ENCODE results near the gene SHC3.

The SHC3 gene

DNA sequence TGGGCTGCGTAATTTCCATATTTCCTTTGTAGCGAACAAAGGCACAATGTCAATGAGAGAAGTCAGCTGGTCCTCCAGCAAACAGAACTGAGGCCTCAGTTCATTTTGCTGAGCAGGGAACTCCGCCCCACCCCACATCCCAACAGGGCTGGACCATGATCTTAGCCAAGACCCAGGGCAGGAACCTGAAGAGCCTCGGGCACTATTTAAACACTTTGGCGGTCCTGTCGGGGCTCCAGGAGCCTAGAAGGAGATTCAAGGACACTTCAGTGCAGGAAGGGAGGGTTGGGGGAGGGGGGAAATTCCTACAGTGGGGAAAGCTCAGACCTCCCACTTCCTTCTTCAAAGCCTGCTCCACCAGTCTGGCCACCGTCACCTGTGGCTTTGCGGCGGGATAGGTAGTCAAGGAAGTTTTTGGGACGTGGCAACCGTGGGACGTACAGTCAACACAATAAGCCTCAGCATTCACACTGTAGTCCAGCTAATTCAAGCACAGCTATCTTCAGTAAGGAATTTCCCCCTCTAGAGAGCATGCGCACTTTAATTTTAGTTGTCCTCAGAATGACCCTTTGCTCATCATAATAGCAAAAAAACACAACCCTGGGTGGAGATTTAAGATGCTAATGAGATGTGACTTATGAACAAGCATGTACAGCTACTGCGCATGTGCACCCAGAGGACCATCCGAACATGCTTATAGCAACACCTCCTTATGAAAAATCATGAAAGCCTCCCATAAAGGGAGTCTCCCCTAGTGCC is 156.4 kb downstream of the SHC3 start:
- peak; percentile 80 for DNase-seq (ENCODE audit: low read depth)

DNA sequence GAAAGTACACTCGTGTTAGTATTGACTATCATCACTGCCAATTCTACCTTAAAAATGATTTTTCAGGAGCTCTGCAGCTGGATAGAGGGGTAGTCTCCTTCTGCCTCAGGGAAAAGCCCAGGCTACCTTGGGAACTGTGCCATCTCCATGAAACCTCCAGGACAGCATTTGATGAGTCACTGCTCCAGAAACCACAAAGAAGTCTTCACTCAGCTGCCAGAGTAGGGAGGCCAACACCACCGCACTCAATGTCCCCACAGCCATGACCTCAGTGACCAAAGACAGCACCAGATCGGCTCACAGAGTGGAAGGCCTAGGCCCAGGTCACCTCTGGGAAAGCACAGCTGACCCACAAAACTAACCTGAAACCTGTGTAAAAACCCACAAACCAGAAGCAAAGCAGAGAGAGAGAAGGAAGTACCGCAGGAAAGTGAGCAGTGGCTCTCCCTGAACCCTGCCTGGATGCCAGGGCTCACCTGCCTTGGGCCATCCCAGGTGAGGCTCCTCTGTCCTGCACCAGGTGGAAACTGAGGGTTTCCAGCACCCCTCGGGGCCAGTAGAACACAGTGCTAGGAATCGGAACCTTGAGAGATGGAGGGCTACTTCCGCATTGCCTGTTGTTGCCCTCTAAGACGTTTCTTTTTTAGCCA is 157.3 kb downstream of the SHC3 start:
- DNase-seq (ENCODE audit: low read depth) = peak; percentile 62

DNA sequence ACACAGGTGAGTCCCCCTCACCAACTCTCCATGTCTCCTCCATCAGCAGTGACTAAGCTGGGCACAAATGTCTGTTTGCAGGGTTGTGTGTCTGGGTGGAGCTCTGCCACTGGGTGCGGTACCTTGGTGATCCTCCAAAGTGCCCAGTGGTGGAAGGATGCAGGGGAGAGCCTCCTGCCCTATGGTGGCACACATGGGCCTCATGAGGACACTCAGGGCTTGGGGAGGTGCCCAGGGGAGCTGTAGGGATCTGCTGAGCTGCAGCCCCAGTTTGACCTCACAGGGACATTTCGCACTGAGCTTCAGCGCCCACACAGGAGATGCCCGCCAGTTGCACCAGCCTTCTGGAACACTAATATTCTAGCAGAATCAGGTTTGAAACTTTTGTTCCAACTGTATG is 157.9 kb downstream of the SHC3 start:
- DNase-seq (ENCODE audit: low read depth) = no peak

DNA sequence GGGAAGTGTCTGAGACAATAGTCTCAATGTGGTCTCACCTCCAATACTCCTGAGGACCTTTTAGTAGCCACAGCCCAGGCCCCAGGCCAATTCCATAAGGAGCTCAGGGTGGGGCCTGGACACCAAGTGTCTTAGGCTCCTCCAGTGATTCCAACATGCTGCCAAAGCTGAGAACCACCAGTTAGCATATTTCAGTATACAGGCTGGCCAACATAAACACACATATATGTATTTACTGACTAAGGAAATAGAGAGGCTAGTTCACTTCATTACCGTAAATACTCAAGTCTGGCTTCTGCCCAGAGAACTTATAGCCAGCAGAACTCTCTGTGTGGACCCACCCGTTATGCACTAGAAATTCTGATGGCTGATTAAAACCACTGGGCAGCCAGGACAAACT is 163.3 kb downstream of the SHC3 start:
- DNase-seq (ENCODE audit: low read depth) = no peak

DNA sequence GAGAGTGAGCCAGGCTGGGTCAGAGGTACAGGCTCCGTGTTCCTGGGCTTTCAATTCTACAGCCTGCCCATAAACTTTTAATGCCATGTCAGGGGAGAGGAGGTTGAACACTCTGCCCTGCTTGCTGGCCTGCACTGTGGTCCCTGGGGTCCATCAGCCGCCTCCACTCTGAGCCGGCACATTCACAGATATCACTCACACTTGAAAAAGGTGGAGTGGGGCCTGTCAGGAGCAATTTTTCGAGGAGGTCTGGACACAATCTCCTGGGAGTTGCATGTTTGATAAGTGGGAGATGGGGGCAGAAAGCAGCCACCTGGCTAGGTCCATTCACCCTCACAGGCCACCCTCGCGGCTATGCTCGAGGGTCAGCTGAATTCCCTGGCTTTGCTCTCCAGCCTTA is 164.5 kb downstream of the SHC3 start:
- no peak for DNase-seq (ENCODE audit: low read depth)

DNA sequence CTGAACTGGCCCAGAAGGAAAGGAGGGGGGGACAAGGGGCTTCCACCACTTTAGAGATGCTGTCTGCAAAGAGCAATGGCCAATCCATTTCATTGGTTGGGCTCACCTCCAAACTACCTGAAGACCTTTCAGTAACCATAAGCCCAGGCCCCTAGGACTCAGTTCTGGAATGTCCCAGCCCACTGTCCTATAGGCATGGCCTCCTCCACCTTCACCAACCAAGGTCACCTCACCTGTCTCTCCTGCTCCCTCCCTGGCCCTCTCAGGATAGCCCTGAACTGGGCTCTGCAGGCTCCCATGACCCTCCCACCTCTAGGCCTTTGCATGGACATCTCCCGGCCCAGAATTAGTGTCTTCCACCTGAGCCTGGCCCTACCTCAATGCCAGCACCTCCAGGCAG is 165.0 kb downstream of the SHC3 start:
- no peak for DNase-seq (ENCODE audit: low read depth)

DNA sequence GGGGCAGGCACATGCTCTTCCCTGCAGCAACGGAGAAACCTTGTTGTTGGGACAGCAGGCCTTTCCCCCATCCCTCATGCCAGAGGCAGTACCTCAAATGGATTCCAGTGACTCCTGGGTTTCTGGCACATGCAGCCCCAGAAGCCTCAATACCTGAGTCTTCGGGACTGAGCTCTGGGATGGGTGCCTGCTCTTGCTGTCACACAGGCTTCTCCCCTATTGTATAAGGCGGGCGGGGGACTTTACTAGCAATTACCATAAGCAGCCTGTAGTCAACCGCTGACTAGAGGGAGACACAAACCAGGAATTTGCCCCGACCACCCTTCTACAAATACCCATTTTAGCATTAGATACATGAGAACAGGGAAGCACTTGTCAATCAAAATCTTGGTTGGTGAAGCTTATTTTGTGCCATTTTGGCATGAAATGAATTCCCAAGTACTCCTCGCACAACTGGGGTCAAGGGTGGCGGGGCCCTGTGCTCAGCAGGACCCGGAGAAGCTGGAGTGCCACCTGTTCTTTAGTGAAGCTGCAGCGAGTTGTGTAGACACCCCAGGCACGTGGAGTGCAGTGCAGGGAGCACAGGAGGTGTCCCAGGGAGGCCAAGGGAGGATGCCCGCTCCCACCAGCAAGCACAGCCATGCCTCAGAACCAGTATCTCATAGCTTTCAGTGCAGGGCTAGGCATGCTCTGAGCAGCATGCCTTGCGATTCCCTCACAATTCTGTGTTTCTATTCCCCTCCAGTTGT is 166.2 kb downstream of the SHC3 start:
- no peak for DNase-seq (ENCODE audit: low read depth)

DNA sequence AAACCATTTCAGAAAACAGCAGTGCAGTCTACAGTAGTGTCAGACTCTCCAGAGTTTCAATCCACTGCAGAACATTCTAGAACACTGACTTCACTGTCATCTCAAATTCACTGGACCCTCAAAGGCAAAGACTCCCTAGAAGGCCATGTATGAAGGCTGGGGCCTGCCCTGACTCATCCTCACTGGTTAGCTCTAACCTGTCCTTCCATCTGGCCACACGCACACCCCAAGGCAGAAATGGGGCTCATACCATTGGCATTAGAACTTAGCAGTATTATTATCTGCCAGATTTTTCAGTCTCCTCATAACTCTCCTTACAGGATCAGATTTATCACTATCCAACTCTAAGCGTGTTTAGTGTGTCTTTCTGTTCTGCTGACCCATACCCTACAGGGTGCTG is 166.9 kb downstream of the SHC3 start:
- DNase-seq (ENCODE audit: low read depth) = no peak

DNA sequence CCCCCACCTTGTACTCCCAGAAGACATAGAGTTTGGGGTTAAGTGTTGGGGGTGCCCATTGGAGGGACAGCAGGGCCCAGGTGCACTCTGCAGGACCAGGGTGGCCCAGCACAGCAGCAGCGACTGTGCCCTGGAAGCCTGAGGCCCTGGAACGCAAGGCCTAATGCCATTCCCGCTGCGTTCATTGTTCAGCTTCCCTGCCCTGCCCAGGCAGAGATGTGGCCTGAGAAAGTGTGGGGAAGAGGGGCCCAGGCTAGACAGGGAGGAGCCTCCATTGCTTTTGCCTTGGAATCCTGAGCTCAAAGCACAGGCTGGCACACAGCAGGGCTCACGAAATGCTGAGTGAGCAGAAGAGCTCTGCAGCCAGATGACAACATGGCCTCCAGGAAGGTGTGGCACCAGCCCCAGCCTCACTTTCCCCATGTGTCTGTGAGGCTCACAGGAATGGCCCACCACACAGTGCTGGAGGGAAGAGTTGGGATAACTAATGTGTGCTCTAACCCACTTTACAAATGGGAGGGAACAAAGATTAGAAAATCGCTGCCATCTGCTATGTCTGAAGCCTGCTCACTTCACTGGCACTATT is 168.0 kb downstream of the SHC3 start:
- no peak for DNase-seq (ENCODE audit: low read depth)

DNA sequence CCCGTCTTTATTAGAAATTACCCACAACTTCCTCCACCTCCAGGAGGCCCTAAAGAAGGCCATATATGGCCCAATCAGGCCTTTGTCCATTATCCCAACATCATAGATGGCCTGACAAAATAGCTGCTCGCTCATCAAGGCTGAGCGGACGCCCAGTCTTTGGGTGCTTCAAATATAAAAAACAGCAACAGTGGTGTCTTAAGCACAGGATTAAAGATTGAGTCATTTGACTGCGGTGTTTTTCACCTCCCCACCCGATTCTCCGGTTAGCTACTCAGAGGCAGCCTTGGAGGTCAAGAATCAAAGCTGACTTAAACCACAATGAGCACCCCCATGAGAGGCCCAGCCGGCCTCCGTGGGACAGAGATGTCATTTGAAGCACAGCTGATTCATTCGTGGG is 168.6 kb downstream of the SHC3 start:
- no peak for DNase-seq (ENCODE audit: low read depth)

DNA sequence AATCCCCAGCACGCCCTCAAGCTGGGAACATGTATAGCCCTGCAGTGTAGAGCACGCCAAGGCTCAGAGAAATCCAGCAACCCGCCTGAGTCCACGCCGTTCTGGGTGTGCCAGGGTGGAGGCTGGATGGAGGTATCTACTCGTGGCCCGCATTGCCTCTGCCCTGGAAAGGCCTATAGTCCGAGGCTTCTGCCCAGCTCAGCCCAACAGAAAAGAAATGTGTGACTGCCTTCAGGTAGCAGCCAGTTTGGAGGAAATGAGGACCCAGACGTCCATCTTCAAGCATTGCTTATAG is 169.1 kb downstream of the SHC3 start:
- no peak for DNase-seq (ENCODE audit: low read depth)

DNA sequence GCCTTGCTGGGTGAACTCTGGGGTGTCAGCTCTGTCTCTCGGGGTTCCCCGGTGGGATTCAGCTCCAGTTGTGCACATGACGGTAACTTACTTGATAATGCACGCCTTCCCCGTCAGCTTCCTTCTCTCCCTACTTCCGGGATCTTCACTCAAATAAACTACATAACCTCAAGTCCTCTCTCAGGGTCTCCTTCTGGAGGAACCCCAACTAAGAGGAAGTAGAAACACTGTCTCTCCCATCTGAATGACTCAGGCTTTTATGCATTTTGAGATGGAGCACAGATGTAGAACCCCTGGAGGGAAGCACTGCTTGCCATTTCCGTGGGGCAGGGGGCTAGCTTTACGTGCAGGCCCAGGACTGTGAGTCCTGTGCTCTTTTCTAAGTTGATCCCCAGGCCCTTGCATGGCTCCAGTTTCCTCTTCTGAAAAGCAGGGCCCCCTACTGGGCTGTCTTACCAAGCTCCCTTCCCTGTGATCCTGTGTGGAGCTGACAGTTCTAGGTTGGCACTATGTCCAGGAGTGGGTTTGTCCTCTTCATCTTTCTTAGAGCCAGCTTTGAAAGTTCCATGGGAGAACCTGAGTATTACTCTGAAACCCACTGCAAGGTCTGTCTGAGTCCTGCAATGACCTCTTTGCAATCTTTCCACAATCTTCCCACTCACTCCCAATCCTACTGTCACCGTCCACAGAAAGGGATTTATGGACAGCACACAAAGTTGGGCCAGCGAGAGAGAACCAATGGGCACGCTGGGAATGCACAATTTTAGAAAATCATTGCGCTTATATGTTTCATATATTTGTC is 169.7 kb downstream of the SHC3 start:
- DNase-seq (ENCODE audit: low read depth) = no peak

DNA sequence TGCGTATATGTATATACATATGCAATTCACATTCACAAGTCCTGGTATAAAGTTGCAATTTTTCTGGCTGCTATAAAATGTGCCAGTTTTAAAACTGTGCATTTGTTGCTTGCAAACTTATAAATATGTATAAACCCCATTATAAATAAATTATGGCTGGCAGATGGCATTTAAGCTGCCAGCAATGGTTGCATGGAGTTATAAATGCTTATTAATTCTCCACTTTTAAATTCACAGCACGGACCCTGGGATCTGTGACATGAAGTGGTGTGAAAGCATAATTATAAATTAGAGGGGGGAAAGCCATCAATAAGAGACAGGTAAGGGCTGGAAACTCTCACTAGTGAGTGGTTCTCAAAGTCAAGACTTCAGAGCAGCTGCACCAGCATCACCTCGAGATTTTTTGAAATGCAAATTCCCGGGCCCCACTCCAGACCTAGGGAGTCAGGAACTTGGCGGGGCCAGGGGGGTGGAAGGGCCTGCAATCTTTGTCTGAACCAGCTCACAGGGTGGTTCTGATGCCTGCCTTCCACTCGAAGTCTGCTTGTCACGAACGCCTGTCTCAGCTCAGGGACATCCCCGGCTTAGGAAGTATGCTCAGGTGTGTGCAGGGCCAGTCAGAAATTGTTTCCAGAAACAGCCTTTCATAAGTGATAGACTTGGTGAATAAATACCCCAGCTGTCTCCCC is 170.4 kb downstream of the SHC3 start:
- no peak for DNase-seq (ENCODE audit: low read depth)

DNA sequence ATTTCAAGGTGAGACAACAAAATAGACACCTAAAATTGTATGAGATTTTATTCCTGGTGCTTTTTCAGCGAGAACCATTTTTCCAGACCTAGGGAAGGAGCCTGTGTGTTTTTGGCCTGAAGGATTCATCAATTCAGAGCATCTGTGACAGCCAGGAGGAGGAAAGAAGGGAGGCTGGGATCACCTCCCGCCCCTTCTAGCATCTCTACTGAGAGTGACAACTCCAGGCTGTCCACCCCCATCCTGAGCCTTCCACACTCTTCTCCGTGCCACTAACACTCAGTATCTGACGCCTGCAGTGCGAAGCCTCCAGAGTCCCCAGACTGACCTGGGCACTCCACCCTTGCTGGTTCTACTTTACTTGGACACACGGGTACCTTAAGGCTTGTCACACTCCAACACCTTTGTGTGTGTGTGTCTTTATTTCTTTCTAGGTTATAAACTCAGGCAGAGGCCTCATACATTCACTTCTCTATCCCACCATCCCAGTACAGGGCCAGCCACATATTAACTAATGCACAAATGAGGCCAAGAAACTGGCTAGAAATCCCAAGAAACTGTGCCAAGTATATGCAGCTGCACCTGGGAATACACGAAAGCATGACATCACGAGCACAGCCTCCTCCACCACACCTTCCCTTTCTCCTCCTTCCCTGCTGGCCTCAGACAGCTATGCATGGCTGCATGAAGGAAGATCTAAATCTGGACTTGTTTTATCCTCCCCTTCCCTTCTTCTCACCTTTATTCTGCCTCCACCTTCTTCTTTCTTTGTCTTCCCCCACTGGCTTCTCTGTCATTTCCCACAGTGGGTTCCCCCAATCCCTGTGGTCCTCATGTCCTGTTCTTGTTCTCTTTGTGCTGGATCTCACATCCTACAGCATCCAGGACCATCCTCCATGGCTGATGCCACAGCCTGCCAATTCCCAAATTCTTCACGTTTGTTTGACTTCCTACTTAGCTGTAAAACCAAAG is 171.3 kb downstream of the SHC3 start:
- no peak for DNase-seq (ENCODE audit: low read depth)

DNA sequence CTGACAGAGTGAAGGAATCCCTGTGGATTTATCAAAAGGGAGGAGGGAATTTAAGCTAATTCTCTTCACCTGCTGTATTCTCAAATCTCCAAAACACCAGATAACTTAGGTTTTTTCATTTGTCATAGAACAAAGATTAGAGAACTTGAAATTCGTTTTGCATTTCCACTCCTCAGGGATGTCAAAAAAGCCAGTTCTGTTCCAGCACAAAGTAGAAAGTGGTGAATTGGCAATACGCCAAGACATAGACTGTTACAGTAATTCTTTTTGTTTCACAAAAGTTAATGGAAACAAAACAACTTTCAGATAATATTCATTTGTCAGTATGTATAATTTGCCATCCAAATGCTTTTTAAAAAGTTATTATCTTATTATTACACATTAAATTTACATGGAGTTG is 172.4 kb downstream of the SHC3 start:
- no peak for DNase-seq (ENCODE audit: low read depth)

DNA sequence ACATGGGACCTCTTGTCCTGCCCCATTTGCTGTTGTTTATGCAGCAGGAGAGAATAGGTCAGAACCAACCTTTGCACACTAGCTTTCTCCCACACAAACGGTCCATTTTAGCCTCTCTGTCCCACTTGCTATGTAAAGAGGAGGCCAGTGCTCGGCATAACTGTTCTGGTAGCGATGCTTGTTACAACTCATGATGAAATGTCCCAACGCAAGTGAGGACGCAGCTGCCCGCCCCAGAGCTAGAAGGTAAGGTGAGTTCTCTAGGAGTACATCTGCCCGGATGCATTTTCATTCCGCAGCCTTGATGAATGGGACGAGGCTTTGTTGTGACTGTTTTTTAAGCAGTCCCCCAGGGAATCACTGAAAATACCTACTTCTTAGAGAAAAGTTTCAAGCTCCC is 173.3 kb downstream of the SHC3 start:
- DNase-seq (ENCODE audit: low read depth) = no peak

DNA sequence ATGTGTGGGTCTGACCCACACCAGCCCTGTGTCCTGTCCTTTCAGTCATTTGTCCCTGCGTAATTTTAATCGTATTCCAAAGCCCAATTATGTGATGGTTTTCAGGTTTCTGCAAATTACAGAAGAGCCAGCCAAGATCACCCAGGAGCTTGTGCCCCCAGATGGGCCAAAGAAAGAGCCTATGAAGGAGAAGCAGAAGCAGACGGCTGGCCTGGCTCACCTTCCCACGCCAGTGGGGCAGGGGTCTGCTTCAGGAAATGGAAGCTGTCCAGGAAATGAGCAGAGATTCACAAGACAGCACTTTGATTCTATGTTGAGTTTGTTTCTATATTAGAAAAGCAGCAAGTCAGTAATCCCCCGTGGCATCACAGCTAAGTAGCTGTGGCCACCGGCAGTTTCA is 175.6 kb downstream of the SHC3 start:
- no peak for DNase-seq (ENCODE audit: low read depth)

DNA sequence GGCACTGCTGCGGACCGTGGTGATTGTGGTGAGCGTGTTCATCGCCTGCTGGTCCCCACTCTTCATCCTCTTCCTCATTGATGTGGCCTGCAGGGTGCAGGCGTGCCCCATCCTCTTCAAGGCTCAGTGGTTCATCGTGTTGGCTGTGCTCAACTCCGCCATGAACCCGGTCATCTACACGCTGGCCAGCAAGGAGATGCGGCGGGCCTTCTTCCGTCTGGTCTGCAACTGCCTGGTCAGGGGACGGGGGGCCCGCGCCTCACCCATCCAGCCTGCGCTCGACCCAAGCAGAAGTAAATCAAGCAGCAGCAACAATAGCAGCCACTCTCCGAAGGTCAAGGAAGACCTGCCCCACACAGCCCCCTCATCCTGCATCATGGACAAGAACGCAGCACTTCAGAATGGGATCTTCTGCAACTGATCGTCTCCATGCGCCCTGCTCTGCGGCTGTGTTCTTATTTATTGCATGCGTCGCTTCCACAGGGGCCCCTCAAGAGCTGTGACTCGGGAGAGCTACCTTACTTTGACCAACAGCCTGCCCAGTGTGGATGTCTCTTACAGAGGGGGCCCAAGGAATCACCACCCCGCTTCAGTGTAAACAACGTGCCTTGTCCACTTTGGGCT is 176.6 kb downstream of the SHC3 start:
- no peak for DNase-seq (ENCODE audit: low read depth)

DNA sequence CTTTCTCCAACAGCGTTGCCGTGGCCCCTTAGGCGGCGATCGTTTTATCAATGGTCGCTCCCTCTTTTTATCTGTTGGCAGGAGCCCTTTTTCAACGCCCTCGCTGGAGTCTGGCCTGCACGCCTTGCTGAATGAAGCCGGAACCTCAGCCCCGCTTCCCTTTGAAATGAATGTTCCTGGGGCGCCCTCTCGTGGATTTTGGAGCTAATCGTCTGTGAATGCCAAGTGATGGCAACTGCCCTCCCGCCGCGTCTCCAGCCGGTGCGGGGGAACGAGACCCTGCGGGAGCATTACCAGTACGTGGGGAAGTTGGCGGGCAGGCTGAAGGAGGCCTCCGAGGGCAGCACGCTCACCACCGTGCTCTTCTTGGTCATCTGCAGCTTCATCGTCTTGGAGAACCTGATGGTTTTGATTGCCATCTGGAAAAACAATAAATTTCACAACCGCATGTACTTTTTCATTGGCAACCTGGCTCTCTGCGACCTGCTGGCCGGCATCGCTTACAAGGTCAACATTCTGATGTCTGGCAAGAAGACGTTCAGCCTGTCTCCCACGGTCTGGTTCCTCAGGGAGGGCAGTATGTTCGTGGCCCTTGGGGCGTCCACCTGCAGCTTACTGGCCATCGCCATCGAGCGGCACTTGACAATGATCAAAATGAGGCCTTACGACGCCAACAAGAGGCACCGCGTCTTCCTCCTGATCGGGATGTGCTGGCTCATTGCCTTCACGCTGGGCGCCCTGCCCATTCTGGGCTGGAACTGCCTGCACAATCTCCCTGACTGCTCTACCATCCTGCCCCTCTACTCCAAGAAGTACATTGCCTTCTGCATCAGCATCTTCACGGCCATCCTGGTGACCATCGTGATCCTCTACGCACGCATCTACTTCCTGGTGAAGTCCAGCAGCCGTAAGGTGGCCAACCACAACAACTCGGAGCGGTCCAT is 177.4 kb downstream of the SHC3 start:
- no peak for DNase-seq (ENCODE audit: low read depth)
